SU-DHL-6 (cell line): ENCODE results near the gene AGBL4.

Experiments
- H2AFZ ChIP-seq: fragments of 200-600 bp; sonication (generic); 2 replicates; pipeline ENCODE4 v1.6.1; 2014; ENCODE audit warnings: low read depth, mild to moderate bottlenecking, moderate library complexity, mixed read lengths, antibody characterized with exemption, low read length; ENCODE audit not compliant: severe bottlenecking
- H3F3A ChIP-seq: fragments of 200-600 bp; shearing (Covaris generic); 2 replicates; pipeline ENCODE4 v1.6.0; 2016; ENCODE audit warnings: antibody characterized with exemption, mild to moderate bottlenecking; ENCODE audit not compliant: insufficient read depth
- H3K27ac ChIP-seq: fragments of 200-600 bp; sonication (generic); 2 replicates; pipeline ENCODE4 v1.5.1; 2016; ENCODE audit warnings: low read depth, mild to moderate bottlenecking, low read length, moderate library complexity, mixed read lengths
- H3K27me3 ChIP-seq: fragments of 200-600 bp; sonication (generic), shearing (Covaris generic); 2 replicates; pipeline ENCODE4 v1.6.0; 2014; ENCODE audit warnings: mild to moderate bottlenecking, low read length
- H3K36me3 ChIP-seq: fragments of 200-600 bp; sonication (generic); 2 replicates; pipeline ENCODE4 v1.6.1; 2014; ENCODE audit warnings: mild to moderate bottlenecking, low read length, mixed read lengths
- H3K4me2 ChIP-seq: fragments of 300-600, 200-600 bp; shearing (Covaris generic), sonication (generic); 2 replicates; pipeline ENCODE4 v1.6.0; 2014; ENCODE audit warnings: low read length, low read depth, mild to moderate bottlenecking; ENCODE audit not compliant: poor library complexity, severe bottlenecking
- H3K4me3 ChIP-seq: fragments of 200-600 bp; sonication (generic); 2 replicates; pipeline ENCODE4 v1.5.1; 2014; ENCODE audit warnings: antibody characterized with exemption, low read length, mild to moderate bottlenecking, mixed read lengths; ENCODE audit not compliant: insufficient read depth, poor library complexity, severe bottlenecking
- H3K79me2 ChIP-seq: fragments of 200-600 bp; sonication (generic); 2 replicates; pipeline ENCODE4 v1.6.1; 2014; ENCODE audit warnings: mild to moderate bottlenecking, low read length, moderate library complexity; ENCODE audit not compliant: insufficient read depth
- H3K9ac ChIP-seq: fragments of 200-600 bp; sonication (generic); 2 replicates; pipeline ENCODE4 v1.7.0; 2014; ENCODE audit warnings: mild to moderate bottlenecking, low read length
- H3K9me2 ChIP-seq: fragments of 200-600 bp; sonication (generic); replicated peaks from 2 replicates; pipeline ENCODE4 v1.6.1; 2014; ENCODE audit warnings: low read length; ENCODE audit not compliant: insufficient read depth
- H3K9me3 ChIP-seq: fragments of 200-600 bp; sonication (generic); 2 replicates; pipeline ENCODE4 v1.6.1; 2014; ENCODE audit warnings: low read length, mixed read lengths; ENCODE audit not compliant: insufficient read depth
- H4K20me1 ChIP-seq: fragments of 200-600 bp; sonication (generic); 2 replicates; pipeline ENCODE4 v1.6.1; 2014; ENCODE audit warnings: low read depth, mild to moderate bottlenecking, antibody characterized with exemption, low read length, moderate library complexity, mixed read lengths
- EZH2phosphoT487 ChIP-seq: fragments of 200-600 bp; sonication (generic), shearing (Covaris generic); conservative IDR thresholded peaks from 2 replicates; pipeline ENCODE4 v1.6.1; 2018; ENCODE audit warnings: mild to moderate bottlenecking, antibody characterized with exemption, low read length, moderate library complexity, mixed read lengths
- TF ChIP-seq, protein P1 (sequence below): fragments of 200-600 bp; sonication (generic); IDR thresholded peaks from one replicate; pipeline ENCODE4 v1.5.1; 2017; ENCODE audit warnings: antibody characterized with exemption, mild to moderate bottlenecking, low read length, moderate library complexity; ENCODE audit not compliant: insufficient read depth, poor library complexity, severe bottlenecking

AGBL4 gene

DNA sequence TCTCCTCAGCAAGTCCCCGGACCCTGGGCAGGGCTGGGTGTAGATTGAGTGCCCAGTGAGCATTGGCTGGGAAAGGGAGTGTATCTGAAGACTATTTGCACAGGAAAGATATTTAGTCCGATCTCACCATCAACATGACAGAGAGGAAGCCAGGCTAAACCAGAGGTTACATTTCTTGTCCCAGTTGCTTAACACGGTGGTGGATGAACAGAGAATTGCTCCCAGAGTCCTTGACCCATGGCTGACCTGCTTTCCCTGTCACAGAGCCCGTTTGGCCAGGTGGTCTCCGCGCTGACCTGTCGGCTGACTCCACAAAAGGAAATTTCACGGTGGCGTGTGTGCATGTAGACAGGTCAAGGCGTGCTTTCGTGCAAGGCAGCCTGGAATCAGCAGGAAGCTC, 1330.6 kb downstream of the AGBL4 start:
- Histone ChIP-seq H3K79me2 (no peaks in the 10 kb centered on the region), H3K27me3 (no peaks in the 10 kb centered on the region), H3K9me2 (no peaks in the 10 kb centered on the region), H3K9me3 (no peaks in the 10 kb centered on the region), H3K36me3 (no peaks in the 10 kb centered on the region), H4K20me1 (no peaks in the 10 kb centered on the region), H3K4me2 (no peak overlapping the region), H3K4me3 (no peak overlapping the region), H2AFZ (no peak overlapping the region), H3K9ac (no peak overlapping the region), H3F3A (no peaks in the 10 kb centered on the region), H3K27ac (no peak overlapping the region)
- TF ChIP-seq, protein P1, sequence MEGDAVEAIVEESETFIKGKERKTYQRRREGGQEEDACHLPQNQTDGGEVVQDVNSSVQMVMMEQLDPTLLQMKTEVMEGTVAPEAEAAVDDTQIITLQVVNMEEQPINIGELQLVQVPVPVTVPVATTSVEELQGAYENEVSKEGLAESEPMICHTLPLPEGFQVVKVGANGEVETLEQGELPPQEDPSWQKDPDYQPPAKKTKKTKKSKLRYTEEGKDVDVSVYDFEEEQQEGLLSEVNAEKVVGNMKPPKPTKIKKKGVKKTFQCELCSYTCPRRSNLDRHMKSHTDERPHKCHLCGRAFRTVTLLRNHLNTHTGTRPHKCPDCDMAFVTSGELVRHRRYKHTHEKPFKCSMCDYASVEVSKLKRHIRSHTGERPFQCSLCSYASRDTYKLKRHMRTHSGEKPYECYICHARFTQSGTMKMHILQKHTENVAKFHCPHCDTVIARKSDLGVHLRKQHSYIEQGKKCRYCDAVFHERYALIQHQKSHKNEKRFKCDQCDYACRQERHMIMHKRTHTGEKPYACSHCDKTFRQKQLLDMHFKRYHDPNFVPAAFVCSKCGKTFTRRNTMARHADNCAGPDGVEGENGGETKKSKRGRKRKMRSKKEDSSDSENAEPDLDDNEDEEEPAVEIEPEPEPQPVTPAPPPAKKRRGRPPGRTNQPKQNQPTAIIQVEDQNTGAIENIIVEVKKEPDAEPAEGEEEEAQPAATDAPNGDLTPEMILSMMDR, result no peak
- TF ChIP-seq EZH2phosphoT487, result no peak

DNA sequence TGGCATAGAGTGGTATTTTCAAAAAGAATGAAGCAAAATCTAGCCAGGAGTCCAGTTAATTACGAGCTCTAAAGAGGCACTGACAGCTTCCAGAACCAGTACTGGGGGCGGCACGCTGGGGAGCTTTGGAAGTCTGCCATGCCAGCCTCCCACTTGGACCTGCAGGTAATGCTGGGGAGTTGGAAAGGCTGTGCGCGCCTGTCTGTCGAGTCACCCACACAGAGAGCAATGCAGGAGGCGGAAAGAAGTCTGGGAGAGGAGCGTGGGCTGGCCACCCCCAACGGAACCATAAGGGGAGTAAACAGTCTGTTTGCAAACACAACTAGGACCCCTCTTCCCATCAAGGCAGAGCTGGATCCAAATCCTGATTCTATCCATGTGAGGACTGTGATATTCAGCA, 1331.5 kb downstream of the AGBL4 start:
- Histone ChIP-seq H3K4me2 (no peak overlapping the region), H3K9me3 (no peaks in the 10 kb centered on the region), H3K27me3 (no peaks in the 10 kb centered on the region), H3K4me3 (no peak overlapping the region), H4K20me1 (no peaks in the 10 kb centered on the region), H2AFZ (no peak overlapping the region), H3K9ac (no peak overlapping the region), H3F3A (no peaks in the 10 kb centered on the region), H3K36me3 (no peaks in the 10 kb centered on the region), H3K27ac (no peak overlapping the region), H3K79me2 (no peaks in the 10 kb centered on the region), H3K9me2 (no peaks in the 10 kb centered on the region)
- TF ChIP-seq EZH2phosphoT487, result no peak
- TF ChIP-seq, protein P1, result no peak

DNA sequence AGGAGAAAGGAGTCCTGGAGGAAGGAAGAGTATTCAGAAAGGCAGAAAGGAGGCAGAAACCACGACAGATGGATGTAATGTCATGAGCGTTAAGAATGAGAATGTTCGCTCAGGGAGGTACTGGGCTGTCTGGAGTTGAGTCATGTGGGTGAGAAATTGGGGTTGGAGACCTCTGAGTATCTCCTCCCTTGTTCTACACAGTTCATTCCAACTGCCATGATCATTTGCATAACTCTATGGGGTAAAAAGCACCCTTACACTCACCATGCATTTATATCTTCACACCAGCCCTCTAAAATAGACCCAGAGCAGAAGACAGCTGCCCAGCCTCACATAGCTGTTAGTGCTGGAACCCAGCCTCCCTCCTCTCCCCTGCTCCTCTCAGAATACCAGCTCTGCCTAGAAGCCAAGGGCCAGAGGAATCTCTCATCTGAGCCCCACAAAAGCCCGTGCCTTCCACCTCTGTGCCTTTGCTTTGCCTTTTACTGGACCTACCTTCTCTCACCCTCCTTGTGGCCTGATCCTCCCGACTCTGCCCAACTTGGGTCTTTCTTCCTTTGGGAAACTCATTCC, 1332.2 kb downstream of the AGBL4 start:
- no peaks in the 10 kb centered on the region for H3K9me3 ChIP-seq
- H3K36me3 ChIP-seq, result no peaks in the 10 kb centered on the region
- H3K79me2 ChIP-seq, result no peaks in the 10 kb centered on the region
- H3K9ac ChIP-seq, result no peak overlapping the region
- H3F3A ChIP-seq, result no peaks in the 10 kb centered on the region
- TF ChIP-seq, protein P1, result no peak
- no peak for TF ChIP-seq EZH2phosphoT487
- no peaks in the 10 kb centered on the region for H3K9me2 ChIP-seq
- no peak overlapping the region for H3K27ac ChIP-seq
- H4K20me1 ChIP-seq, result no peaks in the 10 kb centered on the region
- no peak overlapping the region for H2AFZ ChIP-seq
- H3K27me3 ChIP-seq, result no peaks in the 10 kb centered on the region
- no peak overlapping the region for H3K4me3 ChIP-seq
- no peak overlapping the region for H3K4me2 ChIP-seq
